Measurements from ENCODE around the gene TNK1.

TNK1 gene

DNA sequence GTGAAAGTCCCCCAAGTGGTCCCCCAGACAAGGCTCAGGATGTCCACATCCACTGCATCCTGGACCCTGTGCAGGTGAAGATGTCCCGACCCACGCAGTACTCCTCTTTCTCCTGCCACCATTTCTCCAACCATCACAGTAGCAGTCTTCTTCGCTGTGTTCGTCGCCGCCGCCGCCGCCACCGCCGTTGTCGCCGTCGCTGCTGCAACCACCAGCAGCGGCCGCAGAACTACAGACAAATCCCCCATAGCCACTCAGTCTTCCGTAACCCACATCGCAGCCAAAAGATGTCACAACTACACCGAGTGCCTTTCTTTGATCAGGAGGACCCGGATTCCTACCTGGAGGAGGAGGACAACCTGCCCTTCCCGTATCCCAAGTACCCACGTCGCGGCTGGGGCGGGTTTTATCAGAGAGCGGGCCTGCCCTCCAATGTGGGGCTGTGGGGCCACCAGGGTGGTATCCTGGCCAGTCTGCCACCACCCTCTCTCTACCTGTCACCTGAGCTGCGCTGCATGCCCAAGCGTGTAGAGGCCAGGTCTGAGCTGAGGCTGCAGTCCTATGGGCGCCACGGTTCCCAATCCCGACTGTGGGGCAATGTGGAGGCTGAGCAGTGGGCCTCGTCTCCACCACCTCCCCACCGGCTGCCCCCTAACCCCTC is 45.4 kb downstream of the TNK1 start:
- no peaks in the 10 kb centered on the region; the same call in 1 of the 2 replicates for H4K20me1 ChIP-seq (ENCODE audit: insufficient read depth, low read length)
- H3K27me3 ChIP-seq (ENCODE audit: insufficient read depth, low read length, poor library complexity), result no peaks in the 10 kb centered on the region
- H3K36me3 ChIP-seq (ENCODE audit: insufficient read depth, low read length), result no peaks in the 10 kb centered on the region
- H3K4me3 ChIP-seq (ENCODE audit: low read depth in 1 of 2, low read length in 2 of 2), result no peak overlapping the region
- no peak for DNase-seq
- H3K27ac ChIP-seq (ENCODE audit: low read length), result no peak overlapping the region
- H3K4me2 ChIP-seq (ENCODE audit: insufficient read depth, low read length), result no peak overlapping the region
- no peaks in the 10 kb centered on the region for H3K79me2 ChIP-seq (ENCODE audit: insufficient read depth, low read length)
- H3K9me3 ChIP-seq (ENCODE audit: insufficient read depth, low read length, severe bottlenecking), result no peaks in the 10 kb centered on the region
- no peak overlapping the region for H2AFZ ChIP-seq (ENCODE audit: low read depth, low read length)
- no peak for ATAC-seq (ENCODE audit: insufficient read depth, low read depth)
- no peak for TF ChIP-seq EZH2 (IDR thresholded peaks at IDR 0.05; ENCODE audit: borderline replicate concordance, low read depth, low read length, severe bottlenecking)
- TF ChIP-seq, protein P1, sequence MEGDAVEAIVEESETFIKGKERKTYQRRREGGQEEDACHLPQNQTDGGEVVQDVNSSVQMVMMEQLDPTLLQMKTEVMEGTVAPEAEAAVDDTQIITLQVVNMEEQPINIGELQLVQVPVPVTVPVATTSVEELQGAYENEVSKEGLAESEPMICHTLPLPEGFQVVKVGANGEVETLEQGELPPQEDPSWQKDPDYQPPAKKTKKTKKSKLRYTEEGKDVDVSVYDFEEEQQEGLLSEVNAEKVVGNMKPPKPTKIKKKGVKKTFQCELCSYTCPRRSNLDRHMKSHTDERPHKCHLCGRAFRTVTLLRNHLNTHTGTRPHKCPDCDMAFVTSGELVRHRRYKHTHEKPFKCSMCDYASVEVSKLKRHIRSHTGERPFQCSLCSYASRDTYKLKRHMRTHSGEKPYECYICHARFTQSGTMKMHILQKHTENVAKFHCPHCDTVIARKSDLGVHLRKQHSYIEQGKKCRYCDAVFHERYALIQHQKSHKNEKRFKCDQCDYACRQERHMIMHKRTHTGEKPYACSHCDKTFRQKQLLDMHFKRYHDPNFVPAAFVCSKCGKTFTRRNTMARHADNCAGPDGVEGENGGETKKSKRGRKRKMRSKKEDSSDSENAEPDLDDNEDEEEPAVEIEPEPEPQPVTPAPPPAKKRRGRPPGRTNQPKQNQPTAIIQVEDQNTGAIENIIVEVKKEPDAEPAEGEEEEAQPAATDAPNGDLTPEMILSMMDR (IDR thresholded peaks at IDR 0.05; ENCODE audit: borderline replicate concordance, extremely low read depth, low read length, poor library complexity, severe bottlenecking), result no peak
- H3K9ac ChIP-seq (ENCODE audit: low read depth, low read length), result no peak overlapping the region
- H3K4me1 ChIP-seq (ENCODE audit: insufficient read depth, low read length), result no peaks in the 10 kb centered on the region

DNA sequence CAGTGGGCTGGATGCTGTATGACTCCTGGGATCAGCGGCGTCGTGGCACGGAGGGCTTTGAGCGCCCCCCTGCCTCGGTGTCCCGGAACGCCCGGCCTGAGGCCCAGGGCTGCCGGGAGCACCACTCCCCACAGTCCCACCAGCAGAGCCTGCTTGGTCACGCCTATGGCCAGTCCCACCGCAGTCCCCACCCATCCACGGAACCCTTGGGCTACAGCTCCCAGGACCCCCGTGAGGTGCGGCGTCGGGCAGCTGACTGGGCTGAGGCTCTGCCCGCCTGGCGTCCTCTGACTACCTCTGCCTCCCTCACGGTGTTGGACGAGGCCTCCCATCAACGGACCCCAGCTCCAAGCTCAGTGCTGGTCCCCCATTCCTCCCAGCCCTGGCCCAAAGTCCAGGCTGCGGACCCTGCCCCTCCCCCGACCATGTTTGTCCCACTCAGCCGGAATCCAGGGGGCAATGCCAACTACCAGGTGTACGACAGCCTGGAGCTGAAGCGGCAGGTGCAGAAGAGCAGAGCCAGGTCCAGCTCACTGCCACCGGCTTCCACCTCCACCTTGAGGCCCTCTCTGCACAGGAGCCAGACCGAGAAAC is 46.1 kb downstream of the TNK1 start:
- Histone ChIP-seq H3K4me2 (ENCODE audit: insufficient read depth, low read length) (no peak overlapping the region), H2AFZ (ENCODE audit: low read depth, low read length) (no peak overlapping the region), H3K4me3 (ENCODE audit: low read depth in 1 of 2, low read length in 2 of 2) (no peak overlapping the region), H3K9ac (ENCODE audit: low read depth, low read length) (no peak overlapping the region), H4K20me1 (ENCODE audit: insufficient read depth, low read length) (no peaks in the 10 kb centered on the region; the same call in 1 of the 2 replicates), H3K9me3 (ENCODE audit: insufficient read depth, low read length, severe bottlenecking) (no peaks in the 10 kb centered on the region), H3K79me2 (ENCODE audit: insufficient read depth, low read length) (no peaks in the 10 kb centered on the region), H3K4me1 (ENCODE audit: insufficient read depth, low read length) (no peaks in the 10 kb centered on the region), H3K27ac (ENCODE audit: low read length) (no peak overlapping the region), H3K27me3 (ENCODE audit: insufficient read depth, low read length, poor library complexity) (no peaks in the 10 kb centered on the region), H3K36me3 (ENCODE audit: insufficient read depth, low read length) (no peaks in the 10 kb centered on the region)
- TF ChIP-seq, protein P1 (IDR thresholded peaks at IDR 0.05; ENCODE audit: borderline replicate concordance, extremely low read depth, low read length, poor library complexity, severe bottlenecking), result no peak
- no peak for TF ChIP-seq EZH2 (IDR thresholded peaks at IDR 0.05; ENCODE audit: borderline replicate concordance, low read depth, low read length, severe bottlenecking)
- ATAC-seq (ENCODE audit: insufficient read depth, low read depth) (no peak), DNase-seq (no peak)

DNA sequence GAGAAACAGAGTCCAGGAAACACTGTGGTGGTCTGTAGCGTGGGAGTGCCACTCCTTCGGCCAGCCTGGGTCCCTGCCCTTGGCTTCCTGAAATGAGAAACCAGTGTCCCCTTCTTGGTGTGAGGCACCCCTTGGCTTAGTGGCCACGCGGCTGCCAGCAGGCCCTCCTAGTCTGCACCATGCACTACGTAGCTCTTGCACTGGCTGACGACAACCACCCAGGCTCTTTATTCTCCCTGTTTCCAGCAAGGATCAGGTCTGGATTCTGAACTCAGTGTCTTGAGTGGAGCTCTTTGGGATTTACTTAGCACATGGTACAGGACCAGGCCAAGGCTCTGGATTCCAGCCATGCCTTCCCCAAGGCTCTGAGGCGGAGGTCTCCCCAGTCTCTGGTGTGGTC is 46.7 kb downstream of the TNK1 start:
- Histone ChIP-seq H3K79me2 (ENCODE audit: insufficient read depth, low read length) (no peaks in the 10 kb centered on the region), H3K4me1 (ENCODE audit: insufficient read depth, low read length) (no peaks in the 10 kb centered on the region), H2AFZ (ENCODE audit: low read depth, low read length) (no peak overlapping the region), H3K4me2 (ENCODE audit: insufficient read depth, low read length) (no peak overlapping the region), H3K27ac (ENCODE audit: low read length) (no peak overlapping the region), H3K4me3 (ENCODE audit: low read depth in 1 of 2, low read length in 2 of 2) (no peak overlapping the region), H3K27me3 (ENCODE audit: insufficient read depth, low read length, poor library complexity) (no peaks in the 10 kb centered on the region), H3K36me3 (ENCODE audit: insufficient read depth, low read length) (no peaks in the 10 kb centered on the region), H3K9ac (ENCODE audit: low read depth, low read length) (no peak overlapping the region), H3K9me3 (ENCODE audit: insufficient read depth, low read length, severe bottlenecking) (no peaks in the 10 kb centered on the region), H4K20me1 (ENCODE audit: insufficient read depth, low read length) (no peaks in the 10 kb centered on the region; the same call in 1 of the 2 replicates)
- ATAC-seq (ENCODE audit: insufficient read depth, low read depth), result no peak
- no peak for DNase-seq
- TF ChIP-seq, protein P1 (IDR thresholded peaks at IDR 0.05; ENCODE audit: borderline replicate concordance, extremely low read depth, low read length, poor library complexity, severe bottlenecking), result no peak
- no peak for TF ChIP-seq EZH2 (IDR thresholded peaks at IDR 0.05; ENCODE audit: borderline replicate concordance, low read depth, low read length, severe bottlenecking)

Data from DND-41 (cell line).